Lower lobe of right lung (tissue), 2 donors: Measurements from ENCODE around the gene PRCC. TPM values are rescaled to one million over a fixed set of nuclear protein-coding genes. Genes with fewer than 3 reads are reported as not detected.
A peak's percentile ranks its signal among the peaks of the same experiment; 100 is the strongest.

Experiments used
- ATAC-seq, 2 donors: fragments of 200-7000 bp; cut with Tn5 transposase; one replicate each; pipeline ENCODE4 v1.9.1; 2020 to 2022; ENCODE audit warnings: mild to moderate bottlenecking in 2 of 2, moderate library complexity in 2 of 2
- DNase-seq: peaks from one replicate; pipeline ENCODE4 v3.0.0-alpha.2; 2020
- H3K27ac ChIP-seq: fragments of 200-600 bp; one replicate; pipeline ENCODE4 v1.8.0; 2022
- H3K27me3 ChIP-seq: fragments of 200-600 bp; one replicate; pipeline ENCODE4 v1.8.0; 2022; ENCODE audit warnings: low read depth
- H3K36me3 ChIP-seq: fragments of 200-600 bp; one replicate; pipeline ENCODE4 v1.8.0; 2022; ENCODE audit warnings: mild to moderate bottlenecking
- H3K4me1 ChIP-seq: fragments of 200-600 bp; one replicate; pipeline ENCODE4 v1.8.0; 2022
- H3K4me3 ChIP-seq: fragments of 200-600 bp; one replicate; pipeline ENCODE4 v1.8.0; 2022; ENCODE audit warnings: mild to moderate bottlenecking
- H3K9me3 ChIP-seq: fragments of 200-600 bp; one replicate; pipeline ENCODE4 v1.8.0; 2022
- CTCF ChIP-seq: fragments of 200-600 bp; IDR thresholded peaks from one replicate; pipeline ENCODE4 v1.8.0; 2022; ENCODE audit warnings: antibody characterized with exemption, mild to moderate bottlenecking
- intact Hi-C: fragments of 100-400 bp; cut with DNase I; formaldehyde crosslinking; loops from one replicate; pipeline ENCODE4 v1.11.0; 2022
- total RNA-seq: library from RNA; stranded (reverse); fragmentation: NEBNext Ultra II Directional; extraction: Animal tissue kit (Norgen Biotek cat#: 25700); gene quantifications from one replicate; pipeline ENCODE4 v1.2.1, GENCODE V29; 2021
- donor health status: DM: no; HTN: yes; CAD: no; lungs with severe emphysema.

PRCC gene
- total RNA-seq, 1 donor from 2014 or later = 51.9 TPM

GRCh38 chr1:156742801-156743200 lies 24.5 kb upstream of the PRCC start:
- Histone ChIP-seq H3K27ac (no peak overlapping the region), H3K36me3 (peaks cover 39% of the 10 kb centered on the region), H3K27me3 (no peaks in the 10 kb centered on the region), H3K9me3 (no peaks in the 10 kb centered on the region), H3K4me1 (peaks cover 49% of the 10 kb centered on the region), H3K4me3 (no peak overlapping the region)
- intact Hi-C loops = no loop called here
- ATAC-seq (no peak), DNase-seq (peak; percentile 15)
- TF ChIP-seq CTCF = no peak

- no peak for TF ChIP-seq CTCF
- Histone ChIP-seq H3K4me1 (peaks cover 57% of the 10 kb centered on the region), H3K36me3 (peaks cover 36% of the 10 kb centered on the region), H3K4me3 (no peak overlapping the region), H3K27me3 (no peaks in the 10 kb centered on the region), H3K9me3 (no peaks in the 10 kb centered on the region), H3K27ac (no peak overlapping the region)
- DNase-seq (peak; percentile 37), ATAC-seq (no peak)
- intact Hi-C loops = no loop called here
These were observed 23.7 kb upstream of the PRCC start for GRCh38 chr1:156743367-156744302.

- Histone ChIP-seq H3K4me1 (peaks cover 62% of the 10 kb centered on the region), H3K27ac (no peak overlapping the region), H3K36me3 (peaks cover 36% of the 10 kb centered on the region), H3K27me3 (no peaks in the 10 kb centered on the region), H3K4me3 (no peak overlapping the region), H3K9me3 (no peaks in the 10 kb centered on the region)
- ATAC-seq (no peak), DNase-seq (peak; percentile 34)
- no peak for TF ChIP-seq CTCF
- intact Hi-C loops = no loop called here
These were observed 23.0 kb upstream of the PRCC start for GRCh38 chr1:156744344-156744743.

GRCh38 chr1:156744786-156745419 lies 22.4 kb upstream of the PRCC start:
- TF ChIP-seq CTCF = no peak
- peaks cover 36% of the 10 kb centered on the region for H3K36me3 ChIP-seq
- intact Hi-C loops = no loop called here
- H3K27ac ChIP-seq = peak overlapping the region; percentile 11
- peak; percentile 34 for DNase-seq
- H3K4me3 ChIP-seq = no peak overlapping the region
- no peaks in the 10 kb centered on the region for H3K9me3 ChIP-seq
- ATAC-seq = no peak
- H3K4me1 ChIP-seq = peaks cover 62% of the 10 kb centered on the region
- no peaks in the 10 kb centered on the region for H3K27me3 ChIP-seq

- DNase-seq = no peak
- peak overlapping the region; percentile 95 for H3K4me3 ChIP-seq
- intact Hi-C loops = no loop called here
- TF ChIP-seq CTCF = no peak
- peaks cover 59% of the 10 kb centered on the region for H3K4me1 ChIP-seq
- ATAC-seq = no peak
- no peaks in the 10 kb centered on the region for H3K9me3 ChIP-seq
- H3K27me3 ChIP-seq = no peaks in the 10 kb centered on the region
- peaks cover 36% of the 10 kb centered on the region for H3K36me3 ChIP-seq
- peak overlapping the region; percentile 99 for H3K27ac ChIP-seq
These were observed 21.5 kb upstream of the PRCC start for GRCh38 chr1:156745881-156746280.
